ENCODE results near the gene ACTL6B.

DNA sequence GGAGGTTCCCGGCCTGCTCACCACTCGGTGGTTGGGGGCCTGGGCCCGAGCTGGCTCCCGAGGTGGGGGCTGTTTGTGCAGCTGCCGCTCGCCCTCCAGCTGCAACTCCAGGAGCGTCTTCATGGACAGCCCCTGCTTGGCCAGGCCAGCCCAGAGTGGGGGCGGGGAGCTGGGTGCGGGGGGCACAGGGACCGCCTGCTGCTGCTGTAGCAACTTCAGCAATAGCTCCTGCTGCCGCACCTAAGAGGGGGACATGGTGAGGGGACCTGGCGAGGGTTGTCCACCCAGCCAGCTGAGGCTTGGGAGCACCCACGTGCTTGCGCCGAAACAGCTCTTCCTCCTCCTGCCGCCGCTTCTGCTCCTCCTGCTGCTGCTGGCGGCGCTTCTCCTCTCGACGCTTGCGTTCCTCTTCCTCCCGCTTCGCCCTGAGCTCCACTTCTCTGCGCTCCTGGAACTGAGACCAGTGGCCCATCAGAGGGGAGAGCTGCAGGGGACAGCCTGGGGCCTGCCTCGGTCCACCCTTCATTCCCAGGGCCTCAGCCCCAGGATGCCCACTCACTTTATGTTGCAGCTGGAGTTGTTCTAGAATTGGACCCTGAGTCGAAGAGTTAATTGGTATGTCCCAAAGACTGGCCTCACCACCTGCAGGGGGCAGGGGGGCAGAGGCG lies 26.9 kb upstream of the ACTL6B start:
- TF ChIP-seq, protein P1, sequence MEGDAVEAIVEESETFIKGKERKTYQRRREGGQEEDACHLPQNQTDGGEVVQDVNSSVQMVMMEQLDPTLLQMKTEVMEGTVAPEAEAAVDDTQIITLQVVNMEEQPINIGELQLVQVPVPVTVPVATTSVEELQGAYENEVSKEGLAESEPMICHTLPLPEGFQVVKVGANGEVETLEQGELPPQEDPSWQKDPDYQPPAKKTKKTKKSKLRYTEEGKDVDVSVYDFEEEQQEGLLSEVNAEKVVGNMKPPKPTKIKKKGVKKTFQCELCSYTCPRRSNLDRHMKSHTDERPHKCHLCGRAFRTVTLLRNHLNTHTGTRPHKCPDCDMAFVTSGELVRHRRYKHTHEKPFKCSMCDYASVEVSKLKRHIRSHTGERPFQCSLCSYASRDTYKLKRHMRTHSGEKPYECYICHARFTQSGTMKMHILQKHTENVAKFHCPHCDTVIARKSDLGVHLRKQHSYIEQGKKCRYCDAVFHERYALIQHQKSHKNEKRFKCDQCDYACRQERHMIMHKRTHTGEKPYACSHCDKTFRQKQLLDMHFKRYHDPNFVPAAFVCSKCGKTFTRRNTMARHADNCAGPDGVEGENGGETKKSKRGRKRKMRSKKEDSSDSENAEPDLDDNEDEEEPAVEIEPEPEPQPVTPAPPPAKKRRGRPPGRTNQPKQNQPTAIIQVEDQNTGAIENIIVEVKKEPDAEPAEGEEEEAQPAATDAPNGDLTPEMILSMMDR (IDR thresholded peaks at IDR 0.05), result no peak
- TF ChIP-seq EZH2phosphoT487 (IDR thresholded peaks at IDR 0.05), result no peak
- TF ChIP-seq EZH2 (IDR thresholded peaks at IDR 0.05), result no peak

Data from neural progenitor cell (in vitro differentiated cells).